Measurements from ENCODE around the gene CXCR6. TPM values are rescaled to one million over a fixed set of nuclear protein-coding genes. Genes with fewer than 3 reads are reported as not detected.

Gene CXCR6
- total RNA-seq, 2 donors from 2014 or later, result 1.0 to 1.6 TPM

DNA sequence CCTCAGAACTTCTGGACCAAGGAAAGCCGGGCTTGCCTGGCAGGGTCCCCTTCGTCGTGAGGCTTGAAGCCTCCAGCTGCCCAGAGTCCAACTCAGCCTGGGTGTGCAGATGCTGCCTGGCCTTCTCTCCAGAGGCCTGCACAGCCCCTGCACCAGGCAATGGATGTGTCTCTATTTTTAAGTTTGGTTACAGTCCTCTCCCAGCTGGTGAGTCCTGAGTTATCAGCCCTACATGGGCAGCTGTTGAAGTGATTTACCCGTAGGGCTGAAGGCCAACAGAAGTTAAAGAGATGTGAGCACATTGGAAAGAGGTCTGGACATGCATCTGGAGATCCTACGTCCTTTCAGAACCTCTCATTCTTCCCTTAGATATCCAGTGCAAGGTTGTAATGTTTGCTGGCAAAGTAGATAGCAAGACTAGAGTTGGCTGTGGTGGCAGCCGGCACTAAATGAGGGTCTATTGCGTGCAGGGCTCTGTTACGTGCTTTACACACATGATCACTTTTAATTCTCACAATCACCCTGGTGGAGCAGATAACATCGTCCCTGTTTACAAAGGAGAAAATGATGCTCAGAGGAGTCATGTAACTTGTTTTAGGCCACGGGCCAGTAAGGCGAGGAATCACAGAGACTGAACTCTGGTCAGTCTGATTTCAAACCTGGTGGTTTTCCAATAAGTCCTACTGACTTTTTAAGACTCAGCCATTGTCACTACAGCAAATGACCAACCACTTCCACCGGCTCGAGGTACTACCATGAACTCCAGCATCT lies 42.5 kb downstream of the CXCR6 start:
- TF ChIP-seq, protein P1, sequence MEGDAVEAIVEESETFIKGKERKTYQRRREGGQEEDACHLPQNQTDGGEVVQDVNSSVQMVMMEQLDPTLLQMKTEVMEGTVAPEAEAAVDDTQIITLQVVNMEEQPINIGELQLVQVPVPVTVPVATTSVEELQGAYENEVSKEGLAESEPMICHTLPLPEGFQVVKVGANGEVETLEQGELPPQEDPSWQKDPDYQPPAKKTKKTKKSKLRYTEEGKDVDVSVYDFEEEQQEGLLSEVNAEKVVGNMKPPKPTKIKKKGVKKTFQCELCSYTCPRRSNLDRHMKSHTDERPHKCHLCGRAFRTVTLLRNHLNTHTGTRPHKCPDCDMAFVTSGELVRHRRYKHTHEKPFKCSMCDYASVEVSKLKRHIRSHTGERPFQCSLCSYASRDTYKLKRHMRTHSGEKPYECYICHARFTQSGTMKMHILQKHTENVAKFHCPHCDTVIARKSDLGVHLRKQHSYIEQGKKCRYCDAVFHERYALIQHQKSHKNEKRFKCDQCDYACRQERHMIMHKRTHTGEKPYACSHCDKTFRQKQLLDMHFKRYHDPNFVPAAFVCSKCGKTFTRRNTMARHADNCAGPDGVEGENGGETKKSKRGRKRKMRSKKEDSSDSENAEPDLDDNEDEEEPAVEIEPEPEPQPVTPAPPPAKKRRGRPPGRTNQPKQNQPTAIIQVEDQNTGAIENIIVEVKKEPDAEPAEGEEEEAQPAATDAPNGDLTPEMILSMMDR (IDR thresholded peaks at IDR 0.05), result no peak
- no peaks in the 10 kb centered on the region for H3K9me3 ChIP-seq
- no peak for DNase-seq
- peaks cover 19% of the 10 kb centered on the region for H3K4me1 ChIP-seq
- peaks cover 15% of the 10 kb centered on the region for H3K36me3 ChIP-seq
- no peaks in the 10 kb centered on the region for H3K27me3 ChIP-seq
- peak overlapping the region in 1 of 2 donors; percentile 59 for H3K9ac ChIP-seq (ENCODE audit: low read depth in 2 of 2, low read length in 2 of 2)
- H3K27ac ChIP-seq, result peak overlapping the region; percentile 81
- intact Hi-C loops (cut with DNase I), result no loop called here
- no peak overlapping the region for H3K4me3 ChIP-seq

DNA sequence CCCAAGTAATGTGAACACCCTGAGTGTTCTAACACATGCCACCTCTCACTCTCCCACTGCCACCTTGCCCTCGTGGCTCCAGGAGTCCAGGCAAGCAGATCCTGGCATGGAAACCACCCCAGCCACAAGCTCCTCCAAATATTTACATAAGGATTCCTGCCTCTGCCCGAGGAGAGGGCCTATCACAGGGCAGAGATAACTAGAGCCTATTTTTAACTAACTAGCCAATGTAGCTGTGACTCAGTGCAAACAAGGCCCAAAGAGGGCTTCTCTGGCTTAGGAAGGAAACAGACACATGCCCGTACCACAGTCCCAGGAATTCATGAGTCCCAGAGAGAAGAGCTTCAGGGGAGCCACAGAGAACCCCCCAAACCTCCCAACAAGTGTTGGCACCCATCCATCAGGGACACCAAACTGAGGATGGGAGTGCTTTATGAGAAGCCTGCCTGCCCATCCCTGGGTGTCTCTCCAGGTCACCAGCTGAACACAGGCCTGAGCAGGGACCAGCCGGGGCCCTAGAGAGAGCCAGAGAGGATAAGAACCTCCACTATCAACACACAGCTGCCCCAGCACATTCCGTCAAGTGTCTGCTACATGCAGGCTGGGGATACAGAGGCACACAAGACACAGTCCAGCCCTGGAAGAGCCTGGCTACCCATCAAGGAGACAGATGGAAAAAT lies 43.2 kb downstream of the CXCR6 start:
- TF ChIP-seq, protein P1 (IDR thresholded peaks at IDR 0.05), result no peak
- H3K9me3 ChIP-seq, result no peaks in the 10 kb centered on the region
- no peak overlapping the region for H3K4me3 ChIP-seq
- peaks cover 19% of the 10 kb centered on the region for H3K4me1 ChIP-seq
- H3K27ac ChIP-seq, result peak overlapping the region; percentile 81
- intact Hi-C loops (cut with DNase I), result no loop called here
- peak; percentile 67 for DNase-seq
- peaks cover 15% of the 10 kb centered on the region for H3K36me3 ChIP-seq
- peak overlapping the region in 1 of 2 donors; percentile 59 for H3K9ac ChIP-seq (ENCODE audit: low read depth in 2 of 2, low read length in 2 of 2)
- no peaks in the 10 kb centered on the region for H3K27me3 ChIP-seq

DNA sequence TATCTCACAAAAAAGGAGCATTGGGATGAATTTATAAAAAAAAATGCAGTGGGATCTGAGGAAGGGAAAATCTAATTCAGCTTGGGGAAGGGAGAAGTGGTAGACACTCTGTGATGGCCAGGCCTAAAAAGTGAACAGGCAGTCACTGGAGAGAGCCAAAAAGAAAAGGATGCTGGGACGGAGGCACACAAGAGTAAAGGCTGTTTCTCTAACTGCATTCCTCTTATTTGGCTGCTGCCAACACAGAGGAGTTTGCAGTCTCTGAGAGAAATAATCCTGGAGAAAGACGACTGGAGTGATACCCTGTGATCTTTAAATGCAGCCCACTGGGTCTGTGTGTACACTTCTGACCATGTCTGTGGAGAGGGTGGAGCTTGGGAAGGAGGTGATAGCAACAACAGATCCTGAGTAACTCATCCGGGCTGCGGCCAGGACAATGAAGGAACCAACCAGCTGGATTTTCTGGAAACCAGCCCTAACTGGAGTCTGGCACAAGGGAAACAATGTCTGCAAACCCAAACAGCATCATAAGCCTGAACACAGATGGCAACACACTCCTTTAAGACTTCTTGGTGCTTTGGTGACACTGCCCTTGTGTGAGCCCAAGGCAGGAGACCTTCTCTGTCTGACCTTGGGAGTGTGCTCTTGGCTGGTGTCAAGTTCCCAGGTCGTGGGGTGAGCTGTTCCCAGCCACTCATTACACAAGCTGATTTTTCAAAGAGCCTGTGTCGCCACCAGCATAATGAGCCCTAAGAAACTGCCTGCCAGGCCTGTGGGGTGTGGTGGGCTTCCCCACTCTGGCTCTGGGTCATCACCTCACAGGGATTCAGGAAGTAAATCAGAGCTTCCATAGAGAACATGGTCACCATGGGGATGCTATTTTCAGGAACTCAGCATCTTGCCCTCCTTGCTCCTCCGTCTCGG lies 44.4 kb downstream of the CXCR6 start:
- no peaks in the 10 kb centered on the region for H3K9me3 ChIP-seq
- H3K9ac ChIP-seq (ENCODE audit: low read depth in 2 of 2, low read length in 2 of 2), result no peak overlapping the region
- H3K27me3 ChIP-seq, result no peaks in the 10 kb centered on the region
- DNase-seq, result no peak
- peak overlapping the region; percentile 81 for H3K27ac ChIP-seq
- TF ChIP-seq, protein P1 (IDR thresholded peaks at IDR 0.05), result no peak
- intact Hi-C loops (cut with DNase I), result no loop called here
- peaks cover 15% of the 10 kb centered on the region for H3K36me3 ChIP-seq
- no peak overlapping the region for H3K4me3 ChIP-seq
- H3K4me1 ChIP-seq, result peaks cover 19% of the 10 kb centered on the region

DNA sequence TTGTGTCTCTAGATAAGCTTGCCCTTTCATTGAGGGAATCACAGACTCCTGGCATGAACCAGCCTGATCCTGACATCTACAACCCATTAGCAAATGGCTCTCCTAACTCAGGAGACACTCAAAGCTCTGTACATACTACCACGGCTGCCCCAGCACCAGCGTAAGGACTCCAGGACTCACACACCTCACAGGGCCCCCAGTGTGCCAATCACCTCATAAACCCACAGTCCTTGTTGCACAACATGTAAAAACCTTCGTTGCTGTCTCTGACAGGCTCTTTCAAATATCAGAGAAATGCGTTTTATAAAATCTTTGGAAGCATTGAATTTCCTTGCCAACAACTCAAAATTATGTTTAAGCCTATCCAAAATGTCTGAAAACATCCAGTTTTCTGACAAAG lies 45.1 kb downstream of the CXCR6 start:
- intact Hi-C loops (cut with DNase I), result no loop called here
- no peak overlapping the region for H3K9ac ChIP-seq (ENCODE audit: low read depth in 2 of 2, low read length in 2 of 2)

More for the DNA sequence above, 45.1 kb downstream of the CXCR6 start:
- Histone ChIP-seq H3K27ac (peak overlapping the region; percentile 81), H3K4me3 (no peak overlapping the region), H3K36me3 (peaks cover 10% of the 10 kb centered on the region), H3K27me3 (no peaks in the 10 kb centered on the region), H3K4me1 (peaks cover 19% of the 10 kb centered on the region), H3K9me3 (no peaks in the 10 kb centered on the region)
- TF ChIP-seq, protein P1 (IDR thresholded peaks at IDR 0.05), result no peak
- no peak for DNase-seq

Data from colonic mucosa (tissue), 4 donors.